ENCODE data around the gene PGM5. TPM values are rescaled to one million over a fixed set of nuclear protein-coding genes. Genes with fewer than 3 reads are reported as not detected.

PGM5 gene
- total RNA-seq, 1 experiment from 2014 or later, result not detected

GRCh38 chr9:68502279-68502678 is 145.9 kb downstream of the PGM5 start:
- no peak overlapping the region for H2BK5ac ChIP-seq (ENCODE audit: insufficient read length, low read length)
- peaks cover 31% of the 10 kb centered on the region for H3K27me3 ChIP-seq (ENCODE audit: insufficient read depth, low read length)
- no peak for TF ChIP-seq CTCF (conservative IDR thresholded peaks at IDR 0.05)
- H3K4me1 ChIP-seq (ENCODE audit: insufficient read depth, low read length), result no peaks in the 10 kb centered on the region
- no peak overlapping the region for H2BK20ac ChIP-seq (ENCODE audit: low read depth, low read length, poor library complexity, severe bottlenecking)
- H4K8ac ChIP-seq (replicated peaks; ENCODE audit: insufficient read length, low read depth, low read length), result no peak overlapping the region
- H3K56ac ChIP-seq (ENCODE audit: insufficient read length, low read depth, low read length), result no peak overlapping the region
- DNase-seq, result no peak
- H3K23ac ChIP-seq (ENCODE audit: insufficient read length, low read depth, low read length), result no peak overlapping the region
- H3K4ac ChIP-seq (ENCODE audit: low read depth, low read length), result no peak overlapping the region
- no CpG with 5 or more reads among the region's 4 CpGs for WGBS (ENCODE audit: extremely low coverage, insufficient read length, low lambda C conversion rate)
- no peak overlapping the region for H3K4me2 ChIP-seq (ENCODE audit: insufficient read depth, insufficient read length, low read length)
- no peak overlapping the region for H3K27ac ChIP-seq (ENCODE audit: insufficient read length, low read depth, low read length)
- no peaks in the 10 kb centered on the region for H3K79me1 ChIP-seq (ENCODE audit: insufficient read depth, low read depth, low read length, poor library complexity, severe bottlenecking)
- H3K4me3 Mint-ChIP-seq, result no peak overlapping the region
- peaks cover 0 to 3% of the 10 kb centered on the region in 2 experiments; a peak in 1 of 5 replicates for H3K9me3 Mint-ChIP-seq
- H2AK5ac ChIP-seq (ENCODE audit: insufficient read length, low read length), result no peak overlapping the region
- no peaks in the 10 kb centered on the region for H3K23me2 ChIP-seq (ENCODE audit: insufficient read length, low read depth, low read length, poor library complexity, severe bottlenecking)
- H4K91ac ChIP-seq (ENCODE audit: insufficient read length, low read depth, low read length), result no peak overlapping the region
- no peak overlapping the region for H3K9ac ChIP-seq (ENCODE audit: extremely low read depth, insufficient read length, low read length)
- no peak overlapping the region for H2AFZ ChIP-seq (ENCODE audit: low read length)
- no peak overlapping the region for H3K14ac ChIP-seq (ENCODE audit: insufficient read depth, low read length)
- H2BK120ac ChIP-seq (ENCODE audit: low read depth, low read length, poor library complexity, severe bottlenecking), result no peak overlapping the region
- H3K18ac ChIP-seq (ENCODE audit: insufficient read length, low read depth, low read length), result no peak overlapping the region
- no peak overlapping the region for H3K27ac Mint-ChIP-seq
- no peak overlapping the region for H3T11ph ChIP-seq (ENCODE audit: low read length)
- no peak overlapping the region for H4K5ac ChIP-seq (ENCODE audit: insufficient read length, low read depth, low read length)
- no peak overlapping the region for H2BK15ac ChIP-seq (ENCODE audit: low read depth, low read length)
- peaks cover 0 to 2% of the 10 kb centered on the region in 2 experiments; a peak in 1 of 4 replicates for H3K4me1 Mint-ChIP-seq
- H3K9me3 ChIP-seq (ENCODE audit: control insufficient read depth, low read depth, low read length), result no peaks in the 10 kb centered on the region
- no peak overlapping the region for H2BK12ac ChIP-seq (ENCODE audit: insufficient read length, low read depth, low read length)
- H3K79me2 ChIP-seq (ENCODE audit: insufficient read depth, low read length), result no peaks in the 10 kb centered on the region
- no peaks in the 10 kb centered on the region for H3K36me3 Mint-ChIP-seq (ENCODE audit: insufficient read depth in 1 of 3, low read depth in 3 of 3)
- peaks cover 100% of the 10 kb centered on the region for H3K27me3 Mint-ChIP-seq (ENCODE audit: low read depth)
- H4K20me1 ChIP-seq (ENCODE audit: control insufficient read depth, insufficient read depth, insufficient read length), result no peaks in the 10 kb centered on the region
